SU-DHL-6 (cell line): ENCODE measurements around the gene ELAVL1.

Experiments used
- H2AFZ ChIP-seq: fragments of 200-600 bp; sonication (generic); 2 replicates; pipeline ENCODE4 v1.6.1; 2014; ENCODE audit warnings: low read depth, mild to moderate bottlenecking, moderate library complexity, mixed read lengths, antibody characterized with exemption, low read length; ENCODE audit not compliant: severe bottlenecking
- H3F3A ChIP-seq: fragments of 200-600 bp; shearing (Covaris generic); 2 replicates; pipeline ENCODE4 v1.6.0; 2016; ENCODE audit warnings: antibody characterized with exemption, mild to moderate bottlenecking; ENCODE audit not compliant: insufficient read depth
- H3K27ac ChIP-seq: fragments of 200-600 bp; sonication (generic); 2 replicates; pipeline ENCODE4 v1.5.1; 2016; ENCODE audit warnings: low read depth, mild to moderate bottlenecking, low read length, moderate library complexity, mixed read lengths
- H3K27me3 ChIP-seq: fragments of 200-600 bp; sonication (generic), shearing (Covaris generic); 2 replicates; pipeline ENCODE4 v1.6.0; 2014; ENCODE audit warnings: mild to moderate bottlenecking, low read length
- H3K36me3 ChIP-seq: fragments of 200-600 bp; sonication (generic); 2 replicates; pipeline ENCODE4 v1.6.1; 2014; ENCODE audit warnings: mild to moderate bottlenecking, low read length, mixed read lengths
- H3K4me2 ChIP-seq: fragments of 300-600, 200-600 bp; shearing (Covaris generic), sonication (generic); 2 replicates; pipeline ENCODE4 v1.6.0; 2014; ENCODE audit warnings: low read length, low read depth, mild to moderate bottlenecking; ENCODE audit not compliant: poor library complexity, severe bottlenecking
- H3K4me3 ChIP-seq: fragments of 200-600 bp; sonication (generic); 2 replicates; pipeline ENCODE4 v1.5.1; 2014; ENCODE audit warnings: antibody characterized with exemption, low read length, mild to moderate bottlenecking, mixed read lengths; ENCODE audit not compliant: insufficient read depth, poor library complexity, severe bottlenecking
- H3K79me2 ChIP-seq: fragments of 200-600 bp; sonication (generic); 2 replicates; pipeline ENCODE4 v1.6.1; 2014; ENCODE audit warnings: mild to moderate bottlenecking, low read length, moderate library complexity; ENCODE audit not compliant: insufficient read depth
- H3K9ac ChIP-seq: fragments of 200-600 bp; sonication (generic); 2 replicates; pipeline ENCODE4 v1.7.0; 2014; ENCODE audit warnings: mild to moderate bottlenecking, low read length
- H3K9me2 ChIP-seq: fragments of 200-600 bp; sonication (generic); replicated peaks from 2 replicates; pipeline ENCODE4 v1.6.1; 2014; ENCODE audit warnings: low read length; ENCODE audit not compliant: insufficient read depth
- H3K9me3 ChIP-seq: fragments of 200-600 bp; sonication (generic); 2 replicates; pipeline ENCODE4 v1.6.1; 2014; ENCODE audit warnings: low read length, mixed read lengths; ENCODE audit not compliant: insufficient read depth
- H4K20me1 ChIP-seq: fragments of 200-600 bp; sonication (generic); 2 replicates; pipeline ENCODE4 v1.6.1; 2014; ENCODE audit warnings: low read depth, mild to moderate bottlenecking, antibody characterized with exemption, low read length, moderate library complexity, mixed read lengths
- CTCF ChIP-seq: fragments of 200-600 bp; sonication (generic); IDR thresholded peaks from one replicate; pipeline ENCODE4 v1.5.1; 2017; ENCODE audit warnings: antibody characterized with exemption, mild to moderate bottlenecking, low read length, moderate library complexity; ENCODE audit not compliant: insufficient read depth, poor library complexity, severe bottlenecking
- EZH2phosphoT487 ChIP-seq: fragments of 200-600 bp; sonication (generic), shearing (Covaris generic); conservative IDR thresholded peaks from 2 replicates; pipeline ENCODE4 v1.6.1; 2018; ENCODE audit warnings: mild to moderate bottlenecking, antibody characterized with exemption, low read length, moderate library complexity, mixed read lengths

Gene ELAVL1

GRCh38 chr19:8021374-8021773 is 15.9 kb upstream of the ELAVL1 start:
- H3K4me2 ChIP-seq, result no peak overlapping the region
- no peak for TF ChIP-seq EZH2phosphoT487
- TF ChIP-seq CTCF, result no peak
- H3K9ac ChIP-seq, result no peak overlapping the region
- no peaks in the 10 kb centered on the region for H3K9me2 ChIP-seq
- no peaks in the 10 kb centered on the region for H3K27me3 ChIP-seq
- no peaks in the 10 kb centered on the region for H4K20me1 ChIP-seq
- H3K27ac ChIP-seq, result no peak overlapping the region
- no peaks in the 10 kb centered on the region for H3K9me3 ChIP-seq
- H3K36me3 ChIP-seq, result no peaks in the 10 kb centered on the region
- H3F3A ChIP-seq, result no peaks in the 10 kb centered on the region
- no peak overlapping the region for H2AFZ ChIP-seq
- H3K4me3 ChIP-seq, result no peak overlapping the region
- no peaks in the 10 kb centered on the region for H3K79me2 ChIP-seq

- Histone ChIP-seq H3K27ac (no peak overlapping the region), H3F3A (no peaks in the 10 kb centered on the region), H3K36me3 (no peaks in the 10 kb centered on the region), H4K20me1 (no peaks in the 10 kb centered on the region), H3K79me2 (no peaks in the 10 kb centered on the region), H3K27me3 (no peaks in the 10 kb centered on the region), H2AFZ (no peak overlapping the region), H3K9ac (no peak overlapping the region), H3K4me2 (no peak overlapping the region), H3K9me2 (no peaks in the 10 kb centered on the region), H3K4me3 (no peak overlapping the region), H3K9me3 (no peaks in the 10 kb centered on the region)
- TF ChIP-seq EZH2phosphoT487 (no peak), CTCF (no peak)
Observed at GRCh38 chr19:8020681-8021080, 15.2 kb upstream of the ELAVL1 start.

- Histone ChIP-seq H3K9me2 (no peaks in the 10 kb centered on the region), H3K4me2 (peak overlapping the region; percentile 19), H3K9ac (no peak overlapping the region), H4K20me1 (no peaks in the 10 kb centered on the region), H3K27me3 (no peaks in the 10 kb centered on the region), H2AFZ (peak overlapping the region; percentile 85), H3K27ac (no peak overlapping the region), H3K4me3 (no peak overlapping the region), H3K36me3 (no peaks in the 10 kb centered on the region), H3K9me3 (no peaks in the 10 kb centered on the region), H3F3A (no peaks in the 10 kb centered on the region), H3K79me2 (no peaks in the 10 kb centered on the region)
- TF ChIP-seq EZH2phosphoT487 (no peak), CTCF (peak; percentile 54)
Observed at GRCh38 chr19:8017808-8018207, 12.4 kb upstream of the ELAVL1 start.
